Mucosa of descending colon (tissue), 3 donors: ENCODE results near the gene RELN. TPM values are rescaled to one million over a fixed set of nuclear protein-coding genes. Genes with fewer than 3 reads are reported as not detected.

ENCODE experiments used
- ATAC-seq: fragments of 200-7000 bp; cut with Tn5 transposase; one replicate; pipeline ENCODE4 v1.9.1; 2020; ENCODE audit warnings: mild to moderate bottlenecking, moderate library complexity
- DNase-seq, 3 donors: peaks; one replicate each; pipeline ENCODE4 v3.0.0-alpha.2; 2020
- H3K36me3 ChIP-seq: fragments of 200-600 bp; one replicate; pipeline ENCODE4 v1.8.0; 2021; ENCODE audit warnings: low read depth, mild to moderate bottlenecking
- H3K4me1 ChIP-seq: fragments of 200-600 bp; one replicate; pipeline ENCODE4 v1.8.0; 2021; ENCODE audit warnings: low read depth, mild to moderate bottlenecking
- H3K4me3 ChIP-seq: fragments of 200-600 bp; one replicate; pipeline ENCODE4 v1.8.0; 2021; ENCODE audit warnings: mild to moderate bottlenecking
- H3K9me3 ChIP-seq: fragments of 200-600 bp; one replicate; pipeline ENCODE4 v1.8.0; 2021; ENCODE audit warnings: mild to moderate bottlenecking
- intact Hi-C, 2 donors: fragments of 100-400 bp; cut with DNase I in 1 of 2; cut with micrococcal nuclease in 1 of 2; formaldehyde crosslinking; loops; one replicate each; pipeline versions ENCODE4 v1.11.0 to v1.11.1; 2022; cut with DNase I, micrococcal nuclease
- total RNA-seq, 3 donors: library from RNA; stranded (reverse); fragmentation: NEBNext Ultra II Directional in 2 of 3; extraction: Animal tissue kit (Norgen Biotek cat#: 25700) in 2 of 3; gene quantifications; one replicate each; pipeline versions ENCODE4 v1.2.1 to v1.2.4, GENCODE V29; 2021 to 2023
- TF ChIP-seq, protein P1 (sequence below): fragments of 200-600 bp; IDR thresholded peaks from one replicate; pipeline ENCODE4 v1.8.0; 2022; ENCODE audit warnings: antibody characterized with exemption, mild to moderate bottlenecking
- donor health status: DM: no; HTN: no; CAD: no; lungs with moderate emphysema.
- donor health status: DM: no; HTN: no; CAD: no.
- donor health status: DM: no; HTN: yes; CAD: no.

The RELN gene
- total RNA-seq, 3 donors from 2014 or later = 1.1 to 4.4 (median 2.4) TPM

DNA sequence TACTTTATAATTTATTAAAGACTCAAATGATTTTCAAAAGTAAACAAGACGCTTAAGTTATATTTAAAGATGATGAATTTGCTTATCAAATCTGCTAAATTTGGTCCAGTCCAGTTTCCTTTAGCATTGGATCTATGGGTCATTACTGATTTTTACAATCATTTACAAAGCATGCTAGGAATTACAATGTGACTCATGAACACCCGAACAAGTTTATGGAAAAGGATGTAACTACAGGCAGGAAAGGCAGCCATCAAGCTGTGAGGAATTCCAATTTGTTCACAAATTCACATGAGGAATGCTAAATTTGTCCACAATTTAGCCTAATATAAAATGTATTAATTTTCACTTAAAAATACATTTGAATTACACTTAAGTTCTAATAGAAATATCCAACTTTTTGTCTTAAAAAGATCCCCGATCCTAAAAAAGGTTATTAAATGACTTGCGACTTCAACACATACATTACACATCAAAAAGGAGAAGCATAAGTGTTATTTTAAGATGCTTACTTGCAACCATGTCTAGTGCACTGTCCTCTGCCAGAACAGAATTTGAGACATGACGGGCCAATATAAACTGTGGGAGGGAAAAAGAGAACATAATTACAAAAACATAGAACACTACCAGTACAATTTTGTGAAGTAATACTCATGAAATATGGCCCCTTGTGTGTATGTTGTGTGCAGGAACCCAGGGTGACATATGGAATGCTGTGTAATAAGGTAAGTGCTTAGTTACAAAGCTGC is 349.3 kb downstream of the RELN start:
- Histone ChIP-seq H3K36me3 (no peaks in the 10 kb centered on the region), H3K9me3 (no peaks in the 10 kb centered on the region), H3K4me1 (no peaks in the 10 kb centered on the region), H3K4me3 (no peak overlapping the region)
- ATAC-seq (no peak), DNase-seq (no peak)
- TF ChIP-seq, protein P1, sequence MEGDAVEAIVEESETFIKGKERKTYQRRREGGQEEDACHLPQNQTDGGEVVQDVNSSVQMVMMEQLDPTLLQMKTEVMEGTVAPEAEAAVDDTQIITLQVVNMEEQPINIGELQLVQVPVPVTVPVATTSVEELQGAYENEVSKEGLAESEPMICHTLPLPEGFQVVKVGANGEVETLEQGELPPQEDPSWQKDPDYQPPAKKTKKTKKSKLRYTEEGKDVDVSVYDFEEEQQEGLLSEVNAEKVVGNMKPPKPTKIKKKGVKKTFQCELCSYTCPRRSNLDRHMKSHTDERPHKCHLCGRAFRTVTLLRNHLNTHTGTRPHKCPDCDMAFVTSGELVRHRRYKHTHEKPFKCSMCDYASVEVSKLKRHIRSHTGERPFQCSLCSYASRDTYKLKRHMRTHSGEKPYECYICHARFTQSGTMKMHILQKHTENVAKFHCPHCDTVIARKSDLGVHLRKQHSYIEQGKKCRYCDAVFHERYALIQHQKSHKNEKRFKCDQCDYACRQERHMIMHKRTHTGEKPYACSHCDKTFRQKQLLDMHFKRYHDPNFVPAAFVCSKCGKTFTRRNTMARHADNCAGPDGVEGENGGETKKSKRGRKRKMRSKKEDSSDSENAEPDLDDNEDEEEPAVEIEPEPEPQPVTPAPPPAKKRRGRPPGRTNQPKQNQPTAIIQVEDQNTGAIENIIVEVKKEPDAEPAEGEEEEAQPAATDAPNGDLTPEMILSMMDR = no peak
- intact Hi-C loops = no loop called here

DNA sequence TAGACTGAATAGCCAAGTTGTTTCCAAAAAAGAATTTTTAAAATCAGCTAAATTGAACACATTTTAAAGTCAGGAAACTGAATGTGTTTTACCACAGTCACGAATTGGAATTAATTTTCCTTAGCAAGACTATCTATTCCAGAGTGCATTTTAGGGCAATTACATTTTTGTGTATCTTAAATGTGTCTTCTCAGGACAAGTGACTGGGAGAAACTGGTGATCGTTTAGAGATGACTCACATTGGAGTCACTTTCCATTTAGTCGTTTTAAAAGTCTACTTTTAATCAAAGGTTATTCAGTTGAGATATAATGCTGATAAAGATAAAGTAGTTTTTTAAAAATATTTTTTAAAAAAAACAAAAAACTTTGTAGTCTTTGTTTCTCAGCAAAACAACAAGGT is 351.7 kb downstream of the RELN start:
- intact Hi-C loops = no loop called here
- TF ChIP-seq, protein P1 = no peak
- no peaks in the 10 kb centered on the region for H3K9me3 ChIP-seq
- ATAC-seq (no peak), DNase-seq (no peak)
- no peaks in the 10 kb centered on the region for H3K4me1 ChIP-seq
- H3K36me3 ChIP-seq = no peaks in the 10 kb centered on the region
- H3K4me3 ChIP-seq = no peak overlapping the region

DNA sequence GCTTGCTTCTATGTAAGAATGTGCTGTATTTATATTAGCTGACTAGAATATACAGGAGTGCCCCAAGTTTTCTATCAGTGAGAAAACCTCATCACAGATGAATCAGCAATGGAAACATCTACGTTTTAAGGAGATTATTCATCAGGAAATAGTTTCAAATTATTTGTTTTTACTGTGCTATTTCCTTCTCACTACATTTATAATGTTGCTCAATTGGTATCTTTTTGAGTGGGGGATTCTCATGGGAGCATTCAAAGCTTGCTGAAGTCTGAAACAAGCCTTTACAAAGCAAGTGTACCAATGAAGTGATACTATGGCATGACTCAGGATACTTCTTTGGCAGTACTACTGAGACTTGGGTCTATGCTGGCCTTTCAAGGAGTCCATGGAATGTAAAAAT is 352.4 kb downstream of the RELN start:
- no peak for DNase-seq
- no peak for ATAC-seq
- TF ChIP-seq, protein P1 = no peak
- Histone ChIP-seq H3K4me1 (no peaks in the 10 kb centered on the region), H3K4me3 (no peak overlapping the region), H3K9me3 (no peaks in the 10 kb centered on the region), H3K36me3 (no peaks in the 10 kb centered on the region)
- intact Hi-C loops = no loop called here

DNA sequence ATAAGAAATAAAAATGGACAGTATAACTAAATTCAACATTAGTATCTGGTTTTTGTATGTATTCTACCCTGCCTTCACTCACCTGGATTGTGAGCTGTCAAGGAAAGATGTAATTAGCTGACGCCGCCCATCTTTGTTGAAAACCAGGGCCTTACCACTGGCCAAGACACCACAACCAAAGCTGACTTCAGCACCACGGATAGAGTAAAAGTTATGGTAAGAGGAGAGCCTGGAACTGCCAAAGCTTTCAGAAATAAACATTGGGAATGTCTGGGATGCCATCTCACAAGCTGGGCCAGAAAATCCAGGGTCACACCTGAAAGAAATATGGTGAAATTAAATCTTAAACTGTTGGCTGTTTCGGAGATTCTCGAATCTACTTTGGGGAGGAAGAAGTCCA is 353.3 kb downstream of the RELN start:
- DNase-seq (no peak), ATAC-seq (no peak)
- no peak overlapping the region for H3K4me3 ChIP-seq
- no peaks in the 10 kb centered on the region for H3K36me3 ChIP-seq
- H3K9me3 ChIP-seq = no peaks in the 10 kb centered on the region
- H3K4me1 ChIP-seq = no peaks in the 10 kb centered on the region
- intact Hi-C loops = no loop called here
- TF ChIP-seq, protein P1 = no peak

DNA sequence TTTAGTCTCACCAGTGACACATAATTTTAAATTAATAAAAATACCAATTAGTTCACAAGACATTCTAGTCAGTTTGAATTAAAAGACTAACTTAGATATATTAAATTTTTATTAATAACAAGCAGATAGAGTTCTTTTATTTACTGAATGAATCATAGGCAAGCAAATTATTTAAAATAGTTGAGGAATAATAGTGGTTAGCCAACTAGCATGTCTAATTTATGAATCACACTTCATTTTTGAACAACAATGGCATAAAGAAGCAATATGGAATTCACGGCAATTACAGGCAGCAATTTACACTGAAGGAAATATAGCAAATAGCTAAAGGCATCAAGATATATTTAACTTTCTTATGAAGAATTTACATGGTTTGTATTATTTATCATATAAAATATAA is 356.5 kb downstream of the RELN start:
- intact Hi-C loops = no loop called here

More for the DNA sequence above, 356.5 kb downstream of the RELN start:
- H3K36me3 ChIP-seq = no peaks in the 10 kb centered on the region
- no peak for ATAC-seq
- no peaks in the 10 kb centered on the region for H3K4me1 ChIP-seq
- DNase-seq = no peak
- H3K4me3 ChIP-seq = no peak overlapping the region
- TF ChIP-seq, protein P1 = no peak
- no peaks in the 10 kb centered on the region for H3K9me3 ChIP-seq
